ES-I3 (cell line): ENCODE data around the gene TAT.
"Not testable (repeated sequence)": the region's sequence is repeated elsewhere in the genome, so short reads cannot be mapped to it uniquely, and the experiment has no call there.

Experiments
- H3K36me3 ChIP-seq: 2 replicates; pipeline ENCODE4 v1.6.1; 2013; ENCODE audit warnings: mild to moderate bottlenecking, low read length, control low read depth, moderate library complexity; ENCODE audit not compliant: insufficient read depth
- H3K4me1 ChIP-seq: 2 replicates; pipeline ENCODE4 v1.6.1; 2013; ENCODE audit warnings: mild to moderate bottlenecking, control low read depth, low read length; ENCODE audit not compliant: insufficient read depth
- H3K9ac ChIP-seq: 2 replicates; pipeline ENCODE4 v1.6.1; 2013; ENCODE audit warnings: low read depth, mild to moderate bottlenecking, low read length, moderate library complexity
- H3K9me3 ChIP-seq: 2 replicates; pipeline ENCODE4 v1.6.1; 2013; ENCODE audit warnings: mild to moderate bottlenecking, low read length, moderate library complexity; ENCODE audit not compliant: control insufficient read depth, insufficient read depth

Gene TAT

GRCh38 chr16:71594000-71594646, 17.2 kb upstream of the TAT start:
- H3K4me1 ChIP-seq = no peaks in the 10 kb centered on the region
- no peak overlapping the region for H3K9ac ChIP-seq
- no peaks in the 10 kb centered on the region for H3K36me3 ChIP-seq
- H3K9me3 ChIP-seq = no peaks in the 10 kb centered on the region

- H3K36me3 ChIP-seq = no peaks in the 10 kb centered on the region
- H3K9me3 ChIP-seq = no peaks in the 10 kb centered on the region
- H3K9ac ChIP-seq = no peak overlapping the region
- no peaks in the 10 kb centered on the region for H3K4me1 ChIP-seq
Measured at GRCh38 chr16:71593048-71593999, 16.4 kb upstream of the TAT start.

GRCh38 chr16:71591917-71592316, 15.0 kb upstream of the TAT start:
- Histone ChIP-seq H3K4me1 (no peaks in the 10 kb centered on the region), H3K9ac (no peak overlapping the region), H3K36me3 (no peaks in the 10 kb centered on the region), H3K9me3 (no peaks in the 10 kb centered on the region)

- Histone ChIP-seq H3K4me1 (no peaks in the 10 kb centered on the region), H3K36me3 (no peaks in the 10 kb centered on the region), H3K9me3 (no peaks in the 10 kb centered on the region), H3K9ac (no peak overlapping the region)
Measured at GRCh38 chr16:71590584-71590983, 13.7 kb upstream of the TAT start.

GRCh38 chr16:71590071-71590470, 13.2 kb upstream of the TAT start:
- not testable (repeated sequence) for H3K9ac ChIP-seq, H3K9me3 ChIP-seq, H3K36me3 ChIP-seq, H3K4me1 ChIP-seq

GRCh38 chr16:71589334-71589733, 12.4 kb upstream of the TAT start:
- not testable (repeated sequence) for H3K9ac ChIP-seq, H3K36me3 ChIP-seq, H3K4me1 ChIP-seq, H3K9me3 ChIP-seq

- no peaks in the 10 kb centered on the region for H3K4me1 ChIP-seq
- no peaks in the 10 kb centered on the region for H3K9me3 ChIP-seq
- no peaks in the 10 kb centered on the region for H3K36me3 ChIP-seq
- H3K9ac ChIP-seq = no peak overlapping the region
Measured at GRCh38 chr16:71585318-71585703, 8.4 kb upstream of the TAT start.

GRCh38 chr16:71584543-71585317, 7.8 kb upstream of the TAT start:
- no peak overlapping the region for H3K9ac ChIP-seq
- H3K4me1 ChIP-seq = no peaks in the 10 kb centered on the region
- no peaks in the 10 kb centered on the region for H3K9me3 ChIP-seq
- H3K36me3 ChIP-seq = no peaks in the 10 kb centered on the region

GRCh38 chr16:71582553-71582848, 5.6 kb upstream of the TAT start:
- not testable (repeated sequence) for H3K4me1 ChIP-seq, H3K36me3 ChIP-seq, H3K9me3 ChIP-seq, H3K9ac ChIP-seq

GRCh38 chr16:71574702-71575101, 2.2 kb downstream of the TAT start:
- H3K4me1 ChIP-seq = no peaks in the 10 kb centered on the region
- no peaks in the 10 kb centered on the region for H3K36me3 ChIP-seq
- H3K9ac ChIP-seq = no peak overlapping the region
- no peaks in the 10 kb centered on the region for H3K9me3 ChIP-seq

GRCh38 chr16:71573387-71574094, 3.4 kb downstream of the TAT start:
- H3K9ac ChIP-seq = no peak overlapping the region
- H3K36me3 ChIP-seq = no peaks in the 10 kb centered on the region
- H3K9me3 ChIP-seq = no peaks in the 10 kb centered on the region
- no peaks in the 10 kb centered on the region for H3K4me1 ChIP-seq

- H3K9ac ChIP-seq = no peak overlapping the region
- no peaks in the 10 kb centered on the region for H3K4me1 ChIP-seq
- H3K36me3 ChIP-seq = no peaks in the 10 kb centered on the region
- no peaks in the 10 kb centered on the region for H3K9me3 ChIP-seq
Measured at GRCh38 chr16:71572497-71573116, 4.3 kb downstream of the TAT start.

- no peak overlapping the region for H3K9ac ChIP-seq
- H3K9me3 ChIP-seq = no peaks in the 10 kb centered on the region
- H3K36me3 ChIP-seq = no peaks in the 10 kb centered on the region
- H3K4me1 ChIP-seq = no peaks in the 10 kb centered on the region; the same call in 1 of the 2 replicates
Measured at GRCh38 chr16:71570144-71570543, 6.7 kb downstream of the TAT start.

GRCh38 chr16:71569621-71570020, 7.3 kb downstream of the TAT start:
- no peaks in the 10 kb centered on the region for H3K9me3 ChIP-seq
- H3K9ac ChIP-seq = no peak overlapping the region
- no peaks in the 10 kb centered on the region; the same call in 1 of the 2 replicates for H3K4me1 ChIP-seq
- H3K36me3 ChIP-seq = no peaks in the 10 kb centered on the region
